CD4-positive, alpha-beta T cell treated with Interleukin-6 at 100 ng/mL for 8 hours (primary cell): ENCODE measurements around the gene KIFC3.
"Not testable (repeated sequence)": the region's sequence is repeated elsewhere in the genome, so short reads cannot be mapped to it uniquely, and the experiment has no call there.

Source experiments
- DNase-seq: peaks from one replicate; pipeline ENCODE4 v3.0.0-alpha.2; 2020; ENCODE audit warnings: mixed read lengths, low spot score

Gene KIFC3

GRCh38 chr16:57753448-57754353 is 48.6 kb downstream of the KIFC3 start:
- no peak for DNase-seq

GRCh38 chr16:57752581-57753447 is 49.5 kb downstream of the KIFC3 start:
- DNase-seq, result no peak

GRCh38 chr16:57752203-57752580 is 50.1 kb downstream of the KIFC3 start:
- DNase-seq, result no peak

GRCh38 chr16:57751539-57752202 is 50.6 kb downstream of the KIFC3 start:
- no peak for DNase-seq

- no peak for DNase-seq
Observed at GRCh38 chr16:57750796-57751538, 51.3 kb downstream of the KIFC3 start.

GRCh38 chr16:57749856-57750452 is 52.3 kb downstream of the KIFC3 start:
- no peak for DNase-seq

GRCh38 chr16:57749101-57749692 is 53.1 kb downstream of the KIFC3 start:
- DNase-seq, result no peak

GRCh38 chr16:57748596-57748995 is 53.7 kb downstream of the KIFC3 start:
- DNase-seq, result no peak

- DNase-seq, result no peak
Observed at GRCh38 chr16:57747996-57748395, 54.3 kb downstream of the KIFC3 start.

- no peak for DNase-seq
Observed at GRCh38 chr16:57747496-57747895, 54.8 kb downstream of the KIFC3 start.

- DNase-seq, result no peak
Observed at GRCh38 chr16:57747091-57747490, 55.2 kb downstream of the KIFC3 start.

GRCh38 chr16:57746316-57746715 is 56.0 kb downstream of the KIFC3 start:
- DNase-seq, result not testable (repeated sequence)

- no peak for DNase-seq
Observed at GRCh38 chr16:57745768-57746167, 56.5 kb downstream of the KIFC3 start.

- DNase-seq, result no peak
Observed at GRCh38 chr16:57744642-57744903, 57.7 kb downstream of the KIFC3 start.

- no peak for DNase-seq
Observed at GRCh38 chr16:57743886-57744641, 58.2 kb downstream of the KIFC3 start.

GRCh38 chr16:57743458-57743857 is 58.8 kb downstream of the KIFC3 start:
- no peak for DNase-seq

GRCh38 chr16:57742543-57742942 is 59.7 kb downstream of the KIFC3 start:
- DNase-seq, result no peak

- no peak for DNase-seq
Observed at GRCh38 chr16:57741660-57742191, 60.6 kb downstream of the KIFC3 start.

- no peak for DNase-seq
Observed at GRCh38 chr16:57740423-57741071, 61.7 kb downstream of the KIFC3 start.
